HepG2 (cell line): ENCODE data around the gene AFF4. TPM values are rescaled to one million over a fixed set of nuclear protein-coding genes. Genes with fewer than 3 reads are reported as not detected.

ENCODE experiments used
- CERS6 ChIP-seq: sonication (generic); formaldehyde crosslinking; IDR thresholded peaks from 2 replicates; pipeline ENCODE4 v1.5.0; 2020; ENCODE audit warnings: missing genetic modification reagents
- CREB1 ChIP-seq, 2 experiments: fragments of 450-650 bp in 1 of 2; IDR thresholded peaks; 2 replicates each; pipeline ENCODE4 v1.6.1; 2016 to 2017; ENCODE audit warnings: control low read depth in 1 of 2, mild to moderate bottlenecking in 1 of 2, missing compliant biosample characterization in 1 of 2, missing genetic modification characterization in 1 of 2
- CREB3 ChIP-seq: sonication (generic); formaldehyde crosslinking; IDR thresholded peaks from 2 replicates; pipeline ENCODE4 v1.5.0; 2020; ENCODE audit warnings: missing genetic modification reagents
- DR1 ChIP-seq: sonication (generic); formaldehyde crosslinking; IDR thresholded peaks from 2 replicates; pipeline ENCODE4 v1.8.0; 2021; ENCODE audit warnings: mild to moderate bottlenecking, missing genetic modification reagents, inconsistent platforms
- FOXO1 ChIP-seq: sonication (generic); formaldehyde crosslinking; IDR thresholded peaks from 2 replicates; pipeline ENCODE4 v1.4.0; 2020; ENCODE audit warnings: missing genetic modification reagents
- HNRNPK ChIP-seq: fragments of 200-400 bp; formaldehyde crosslinking; IDR thresholded peaks from 2 replicates; pipeline ENCODE4 v1.6.1; 2018; ENCODE audit warnings: low read length, low read depth, moderate library complexity, mild to moderate bottlenecking; ENCODE audit not compliant: poor library complexity, severe bottlenecking
- KDM4B ChIP-seq: sonication (generic); formaldehyde crosslinking; IDR thresholded peaks from 2 replicates; pipeline ENCODE4 v1.4.0; 2020; ENCODE audit warnings: missing genetic modification reagents
- KLF15 ChIP-seq: sonication (generic); formaldehyde crosslinking; IDR thresholded peaks from 2 replicates; pipeline ENCODE4 v1.8.1; 2023; ENCODE audit warnings: borderline replicate concordance, mild to moderate bottlenecking, inconsistent platforms, missing genetic modification reagents, mixed read lengths
- MIER3 ChIP-seq: IDR thresholded peaks from 2 replicates; pipeline ENCODE4 v1.6.1; 2016; ENCODE audit warnings: missing compliant biosample characterization, borderline replicate concordance
- NFKB2 ChIP-seq: sonication (generic); formaldehyde crosslinking; IDR thresholded peaks from 2 replicates; pipeline ENCODE4 v1.4.0; 2020; ENCODE audit warnings: missing genetic modification reagents, borderline replicate concordance
- NR2F2 ChIP-seq: IDR thresholded peaks from 2 replicates; pipeline ENCODE4 v1.6.1; 2012; ENCODE audit warnings: low read depth, inconsistent platforms, borderline replicate concordance
- PCBP1 ChIP-seq: fragments of 200-400 bp; formaldehyde crosslinking; IDR thresholded peaks from 2 replicates; pipeline ENCODE4 v1.6.1; 2017; ENCODE audit warnings: mild to moderate bottlenecking, low read depth, low read length, borderline replicate concordance
- RFX3 ChIP-seq: IDR thresholded peaks from 2 replicates; pipeline ENCODE4 v1.6.1; 2016; ENCODE audit warnings: missing biosample characterization, missing genetic modification reagents
- RNF2 ChIP-seq: fragments of 450-650 bp; conservative IDR thresholded peaks from 2 replicates; pipeline ENCODE4 v1.6.1; 2016; ENCODE audit warnings: low read depth
- TFE3 ChIP-seq: IDR thresholded peaks from 2 replicates; pipeline ENCODE4 v1.6.1; 2016
- ZBTB42 ChIP-seq: sonication (generic); formaldehyde crosslinking; IDR thresholded peaks from 2 replicates; pipeline ENCODE4 v1.5.0; 2020; ENCODE audit warnings: mild to moderate bottlenecking, missing genetic modification reagents
- ZBTB46 ChIP-seq: sonication (generic); formaldehyde crosslinking; IDR thresholded peaks from 2 replicates; pipeline ENCODE4 v1.4.0; 2020; ENCODE audit warnings: mild to moderate bottlenecking, missing genetic modification reagents, borderline replicate concordance
- ZFY ChIP-seq: sonication (generic); formaldehyde crosslinking; IDR thresholded peaks from 2 replicates; pipeline ENCODE4 v1.4.0; 2020; ENCODE audit warnings: missing genetic modification reagents
- ZNF12 ChIP-seq: sonication (generic); formaldehyde crosslinking; IDR thresholded peaks from 2 replicates; pipeline ENCODE4 v1.5.0; 2020; ENCODE audit warnings: missing genetic modification reagents
- ZNF329 ChIP-seq: sonication (generic); formaldehyde crosslinking; IDR thresholded peaks from 2 replicates; pipeline ENCODE4 v1.9.0; 2021; ENCODE audit warnings: low read depth, mild to moderate bottlenecking, missing genetic modification reagents
- ZNF337 ChIP-seq: sonication (generic); formaldehyde crosslinking; IDR thresholded peaks from 2 replicates; pipeline ENCODE4 v1.5.1; 2020; ENCODE audit warnings: missing genetic modification reagents, low read depth, mild to moderate bottlenecking, borderline replicate concordance
- ZNF510 ChIP-seq: sonication (generic); formaldehyde crosslinking; IDR thresholded peaks from 2 replicates; pipeline ENCODE4 v1.4.0; 2020; ENCODE audit warnings: low read depth, mild to moderate bottlenecking, missing genetic modification reagents
- ZNF564 ChIP-seq: sonication (generic); formaldehyde crosslinking; IDR thresholded peaks from 2 replicates; pipeline ENCODE4 v1.8.1; 2023; ENCODE audit warnings: mild to moderate bottlenecking, missing genetic modification reagents
- ZNF629 ChIP-seq: sonication (generic); formaldehyde crosslinking; conservative IDR thresholded peaks from 2 replicates; pipeline ENCODE4 v1.5.0; 2020; ENCODE audit warnings: missing genetic modification reagents
- ZNF781 ChIP-seq: sonication (generic); formaldehyde crosslinking; IDR thresholded peaks from 2 replicates; pipeline ENCODE4 v1.5.1; 2020; ENCODE audit warnings: borderline replicate concordance, mild to moderate bottlenecking, missing genetic modification reagents; ENCODE audit errors: not compliant biosample characterization
- ZSCAN30 ChIP-seq: sonication (generic); formaldehyde crosslinking; IDR thresholded peaks from 2 replicates; pipeline ENCODE4 v1.5.0; 2020; ENCODE audit warnings: mild to moderate bottlenecking, missing genetic modification reagents
- polyA plus RNA-seq, 8 experiments: library from polyadenylated mRNA; depleted of rRNA in 3 of 8; stranded (reverse) in 7 of 8; unstranded in 1 of 8; fragments of >200 nt; fragmentation: Illumina TruSeq in 4 of 8; extraction: Trizol in 4 of 8; gene quantifications; 2 replicates each; pipeline versions ENCODE4 v1.2.1 to v1.2.3, GENCODE V29; 2011 to 2016; ENCODE audit warnings: low read depth in 4 of 8, missing spikeins in 1 of 8, mixed read lengths in 1 of 8; ENCODE audit not compliant: insufficient read depth in 1 of 8
- total RNA-seq, 5 experiments: library from RNA; depleted of rRNA; stranded (reverse); fragments of >200 nt; fragmentation: Illumina TruSeq; extraction: Trizol; gene quantifications; 2 replicates each; pipeline ENCODE4 v1.2.3, GENCODE V29; 2016; ENCODE audit warnings: low read depth in 1 of 5

AFF4 gene
- total and polyA plus RNA-seq, 2 of the 13 experiments (the other 11 are each of a cell fraction or from before 2014, with no cell fraction given) = 22.1 to 25.5 TPM

GRCh38 chr5:132830436-132831094 lies 132.9 kb downstream of the AFF4 start, which contains the start of gene SHROOM1 (continued):
- no peak for TF ChIP-seq ZBTB46
- no peak for TF ChIP-seq ZNF337
- no peak for TF ChIP-seq CREB3 (CRISPR knock-in tag)
- TF ChIP-seq ZFY (CRISPR knock-in tag) = peak; percentile 92
- no peak for TF ChIP-seq MIER3 (CRISPR knock-in tag)
- no peak for TF ChIP-seq KDM4B (CRISPR knock-in tag)
- TF ChIP-seq HNRNPK = no peak
- TF ChIP-seq TFE3 (CRISPR knock-in tag) = no peak; the same call in 1 of the 2 replicates
- no peak for TF ChIP-seq NFKB2
- no peak for TF ChIP-seq CERS6 (CRISPR knock-in tag)
- no peak; the same call in 1 of the 2 replicates for TF ChIP-seq ZNF564 (CRISPR knock-in tag)
- no peak for TF ChIP-seq ZBTB42 (CRISPR knock-in tag)
- peak; percentile 36; the same call in 1 of the 2 replicates for TF ChIP-seq CREB1 (IDR thresholded peaks at IDR 0.05)
- no peak for TF ChIP-seq CREB1 (CRISPR knock-in tag; IDR thresholded peaks at IDR 0.05)
- TF ChIP-seq KLF15 (CRISPR knock-in tag) = no peak
- no peak for TF ChIP-seq DR1 (CRISPR knock-in tag)
- no peak for TF ChIP-seq PCBP1
- TF ChIP-seq FOXO1 (CRISPR knock-in tag) = 0 out of 2 replicates have a peak, but pooled peaks have one; percentile 37
- no peak for TF ChIP-seq ZNF329 (CRISPR knock-in tag)
- TF ChIP-seq ZNF12 (CRISPR knock-in tag) = no peak; the same call in 1 of the 2 replicates
- no peak for TF ChIP-seq ZNF629 (CRISPR knock-in tag)
- TF ChIP-seq ZNF510 = no peak
- no peak for TF ChIP-seq ZSCAN30 (CRISPR knock-in tag)
- TF ChIP-seq RFX3 (CRISPR knock-in tag) = no peak
- no peak for TF ChIP-seq NR2F2
- TF ChIP-seq ZNF781 (CRISPR knock-in tag) = no peak
- no peak; the same call in 1 of the 2 replicates for TF ChIP-seq RNF2
